ENCODE measurements around the gene ZNF286A. TPM values are rescaled to one million over a fixed set of nuclear protein-coding genes. Genes with fewer than 3 reads are reported as not detected.
"Not testable (repeated sequence)": the region's sequence is repeated elsewhere in the genome, so short reads cannot be mapped to it uniquely, and the experiment has no call there.

Gene ZNF286A
- total and polyA plus RNA-seq, 10 donors, result 4.0 to 24.9 (median 16.1) TPM

DNA sequence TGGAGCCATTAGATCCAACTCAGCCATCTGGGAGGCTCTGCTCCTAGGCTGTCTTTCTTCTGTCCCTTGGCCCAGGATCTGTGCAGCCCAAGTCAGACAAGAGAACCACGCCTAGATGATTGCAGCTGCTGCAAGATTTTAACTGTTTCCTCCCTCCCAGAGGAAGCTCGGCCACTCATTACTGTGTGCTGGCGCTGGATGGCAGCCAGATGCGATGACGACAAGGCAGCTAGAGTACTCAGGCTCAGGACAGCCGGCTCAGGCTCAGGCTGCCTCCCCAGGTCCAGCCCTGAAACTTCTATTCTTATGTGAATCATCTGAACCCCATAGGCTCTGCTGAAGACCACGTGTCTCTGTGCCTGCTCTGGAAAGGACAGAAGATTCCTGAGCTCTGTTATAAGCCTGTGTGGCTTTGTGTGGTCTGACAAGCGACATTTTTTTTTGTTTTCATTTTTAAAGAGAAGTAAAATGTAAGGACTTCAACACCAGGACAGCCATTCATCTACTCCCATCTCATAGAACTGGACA lies 47.9 kb upstream of the ZNF286A start:
- intact Hi-C loops (cut with DNase I; ENCODE audit: low total_unique reads), result no loop called here
- Histone ChIP-seq H3K4me1 (peaks cover 2 to 37% (median 16%) of the 10 kb centered on the region in 6 donors), H3K27ac (peak overlapping the region in 7 of 8 donors; percentile 53 to 77 (median 67)), H3K9me3 (no peaks in the 10 kb centered on the region), H3K4me3 (peak overlapping the region; percentile 19 to 60 (median 36)), H3K36me3 (no peaks in the 10 kb centered on the region), H3K27me3 (replicated peaks in 1 of 7) (no peaks in the 10 kb centered on the region)
- WGBS, 5 donors, result 4 to 9% (median 6%) methylated on average over 8 of the region's 8 CpGs
- peak; percentile 90 for DNase-seq
- TF ChIP-seq POLR2AphosphoS5 (IDR thresholded peaks at IDR 0.05), result peak; percentile 60 to 83 (median 81)
- TF ChIP-seq, protein P1, sequence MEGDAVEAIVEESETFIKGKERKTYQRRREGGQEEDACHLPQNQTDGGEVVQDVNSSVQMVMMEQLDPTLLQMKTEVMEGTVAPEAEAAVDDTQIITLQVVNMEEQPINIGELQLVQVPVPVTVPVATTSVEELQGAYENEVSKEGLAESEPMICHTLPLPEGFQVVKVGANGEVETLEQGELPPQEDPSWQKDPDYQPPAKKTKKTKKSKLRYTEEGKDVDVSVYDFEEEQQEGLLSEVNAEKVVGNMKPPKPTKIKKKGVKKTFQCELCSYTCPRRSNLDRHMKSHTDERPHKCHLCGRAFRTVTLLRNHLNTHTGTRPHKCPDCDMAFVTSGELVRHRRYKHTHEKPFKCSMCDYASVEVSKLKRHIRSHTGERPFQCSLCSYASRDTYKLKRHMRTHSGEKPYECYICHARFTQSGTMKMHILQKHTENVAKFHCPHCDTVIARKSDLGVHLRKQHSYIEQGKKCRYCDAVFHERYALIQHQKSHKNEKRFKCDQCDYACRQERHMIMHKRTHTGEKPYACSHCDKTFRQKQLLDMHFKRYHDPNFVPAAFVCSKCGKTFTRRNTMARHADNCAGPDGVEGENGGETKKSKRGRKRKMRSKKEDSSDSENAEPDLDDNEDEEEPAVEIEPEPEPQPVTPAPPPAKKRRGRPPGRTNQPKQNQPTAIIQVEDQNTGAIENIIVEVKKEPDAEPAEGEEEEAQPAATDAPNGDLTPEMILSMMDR (IDR thresholded peaks at IDR 0.05 in 8 of 11, conservative IDR thresholded peaks at IDR 0.05 in 3 of 11), result no peak

DNA sequence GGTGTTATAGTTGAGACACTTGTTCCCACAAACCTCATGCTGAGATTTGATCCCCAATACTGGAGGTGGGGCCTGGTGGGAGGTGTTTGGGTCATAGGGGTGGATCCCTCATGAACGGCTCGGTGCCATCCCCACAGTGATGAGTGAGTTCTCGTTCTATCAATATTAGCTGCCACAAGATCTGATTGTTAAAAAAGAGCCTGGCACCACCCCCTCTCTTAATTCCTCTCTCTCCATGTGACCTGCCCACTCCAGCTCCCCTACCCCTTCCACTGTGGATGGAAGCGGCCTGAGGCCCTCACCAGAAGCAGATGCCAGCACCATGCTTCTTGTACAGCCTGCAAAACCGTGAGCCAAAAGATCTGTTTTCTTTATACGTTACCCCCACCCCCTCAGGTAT lies 46.6 kb upstream of the ZNF286A start:
- 89 to 96% (median 91%) methylated on average over 6 of the region's 6 CpGs for WGBS, 5 donors
- no peaks in the 10 kb centered on the region for H3K27me3 ChIP-seq (replicated peaks in 1 of 7)
- H3K36me3 ChIP-seq, result no peaks in the 10 kb centered on the region
- intact Hi-C loops (cut with DNase I; ENCODE audit: low total_unique reads), result no loop called here
- peaks cover 2 to 37% (median 16%) of the 10 kb centered on the region in 6 donors for H3K4me1 ChIP-seq
- TF ChIP-seq POLR2A (IDR thresholded peaks at IDR 0.05) (no peak), POLR2AphosphoS5 (IDR thresholded peaks at IDR 0.05) (no peak)
- TF ChIP-seq, protein P1 (IDR thresholded peaks at IDR 0.05 in 8 of 11, conservative IDR thresholded peaks at IDR 0.05 in 3 of 11), result no peak
- H3K4me3 ChIP-seq, result no peak overlapping the region
- DNase-seq, result no peak
- no peak overlapping the region for H3K27ac ChIP-seq
- H3K9me3 ChIP-seq, result no peaks in the 10 kb centered on the region

DNA sequence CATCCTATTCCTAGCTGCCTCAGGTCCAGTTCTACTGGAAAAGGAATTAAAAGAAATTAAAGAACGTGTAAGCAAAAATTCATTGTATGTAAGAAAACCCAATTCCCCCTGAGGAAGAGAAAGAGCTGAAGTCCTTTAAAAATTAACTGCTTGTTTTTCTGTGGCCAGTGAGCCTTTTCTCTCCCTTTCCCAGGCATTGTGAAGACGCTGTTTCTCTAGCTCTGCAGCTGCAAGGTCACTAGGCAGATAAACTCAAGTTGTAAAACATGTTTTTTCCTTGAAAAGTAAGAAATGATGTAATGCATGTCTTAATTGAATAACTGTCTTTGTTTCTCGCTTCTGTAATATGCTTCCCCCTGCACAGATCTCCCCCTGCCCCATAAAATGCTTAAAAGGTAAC lies 45.2 kb upstream of the ZNF286A start:
- H3K4me3 ChIP-seq; DNase-seq; intact Hi-C loops (cut with DNase I; ENCODE audit: low total_unique reads); H3K27ac ChIP-seq; H3K9me3 ChIP-seq; H3K27me3 ChIP-seq (replicated peaks in 1 of 7); H3K36me3 ChIP-seq: not testable (repeated sequence)
- H3K4me1 ChIP-seq, result peaks cover 2 to 28% (median 16%) of the 10 kb centered on the region in 6 donors
- 69 to 90% (median 78%) methylated on average over 3 of the region's 3 CpGs for WGBS, 5 donors

DNA sequence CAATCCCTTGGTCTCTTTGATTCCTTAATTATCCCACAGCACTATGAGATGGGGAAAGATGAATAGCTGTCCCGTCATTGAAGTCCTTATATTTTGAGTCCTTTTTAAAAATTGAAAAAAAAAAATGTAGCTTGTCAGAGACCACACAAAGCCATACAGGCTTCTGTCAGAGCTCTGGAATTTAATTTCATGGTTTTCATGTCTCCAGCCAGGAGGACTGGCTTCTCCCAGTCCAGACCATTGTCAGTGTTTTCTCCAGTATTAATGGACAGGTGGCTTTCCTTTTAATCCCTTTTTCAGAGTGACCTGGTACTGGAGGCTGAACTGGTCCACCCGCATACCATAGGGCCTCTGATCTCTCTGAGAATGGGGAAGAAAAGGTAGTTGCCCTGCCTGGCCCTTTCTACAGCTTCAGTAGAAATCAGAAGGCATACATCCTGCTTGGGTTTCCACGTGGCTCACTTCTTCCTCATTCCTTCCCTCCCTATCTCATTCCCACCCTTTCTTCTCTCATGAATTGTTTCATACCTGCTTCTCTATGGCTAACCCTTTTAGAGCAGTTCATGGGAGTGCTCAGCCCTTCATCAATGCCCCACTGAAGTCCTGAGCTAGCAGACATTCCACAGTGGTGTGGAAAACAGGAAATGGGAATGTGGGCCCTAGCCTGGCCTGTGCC lies 44.5 kb upstream of the ZNF286A start:
- Histone ChIP-seq H3K4me3 (no peak overlapping the region), H3K27me3 (replicated peaks in 1 of 7) (no peaks in the 10 kb centered on the region), H3K27ac (no peak overlapping the region), H3K36me3 (peaks cover 0 to 15% (median 0%) of the 10 kb centered on the region in 6 donors), H3K4me1 (peaks cover 2 to 28% (median 14%) of the 10 kb centered on the region in 6 donors), H3K9me3 (no peaks in the 10 kb centered on the region)
- no peak for DNase-seq
- 61 to 77% (median 70%) methylated on average over 3 of the region's 3 CpGs for WGBS, 5 donors
- intact Hi-C loops (cut with DNase I; ENCODE audit: low total_unique reads), result no loop called here
- TF ChIP-seq, protein P1 (IDR thresholded peaks at IDR 0.05 in 8 of 11, conservative IDR thresholded peaks at IDR 0.05 in 3 of 11), result no peak
- TF ChIP-seq POLR2AphosphoS5 (IDR thresholded peaks at IDR 0.05) (no peak), POLR2A (IDR thresholded peaks at IDR 0.05) (no peak)

Data from spleen (tissue), 11 donors.